ENCODE results near the gene EHHADH. TPM values are rescaled to one million over a fixed set of nuclear protein-coding genes. Genes with fewer than 3 reads are reported as not detected.

Gene EHHADH
- total and polyA plus RNA-seq, 9 of the 15 experiments (the other 6 are each of a cell fraction or from before 2014, with no cell fraction given): 3.6 to 6.4 (median 5.4) TPM

- TF ChIP-seq, protein P1, sequence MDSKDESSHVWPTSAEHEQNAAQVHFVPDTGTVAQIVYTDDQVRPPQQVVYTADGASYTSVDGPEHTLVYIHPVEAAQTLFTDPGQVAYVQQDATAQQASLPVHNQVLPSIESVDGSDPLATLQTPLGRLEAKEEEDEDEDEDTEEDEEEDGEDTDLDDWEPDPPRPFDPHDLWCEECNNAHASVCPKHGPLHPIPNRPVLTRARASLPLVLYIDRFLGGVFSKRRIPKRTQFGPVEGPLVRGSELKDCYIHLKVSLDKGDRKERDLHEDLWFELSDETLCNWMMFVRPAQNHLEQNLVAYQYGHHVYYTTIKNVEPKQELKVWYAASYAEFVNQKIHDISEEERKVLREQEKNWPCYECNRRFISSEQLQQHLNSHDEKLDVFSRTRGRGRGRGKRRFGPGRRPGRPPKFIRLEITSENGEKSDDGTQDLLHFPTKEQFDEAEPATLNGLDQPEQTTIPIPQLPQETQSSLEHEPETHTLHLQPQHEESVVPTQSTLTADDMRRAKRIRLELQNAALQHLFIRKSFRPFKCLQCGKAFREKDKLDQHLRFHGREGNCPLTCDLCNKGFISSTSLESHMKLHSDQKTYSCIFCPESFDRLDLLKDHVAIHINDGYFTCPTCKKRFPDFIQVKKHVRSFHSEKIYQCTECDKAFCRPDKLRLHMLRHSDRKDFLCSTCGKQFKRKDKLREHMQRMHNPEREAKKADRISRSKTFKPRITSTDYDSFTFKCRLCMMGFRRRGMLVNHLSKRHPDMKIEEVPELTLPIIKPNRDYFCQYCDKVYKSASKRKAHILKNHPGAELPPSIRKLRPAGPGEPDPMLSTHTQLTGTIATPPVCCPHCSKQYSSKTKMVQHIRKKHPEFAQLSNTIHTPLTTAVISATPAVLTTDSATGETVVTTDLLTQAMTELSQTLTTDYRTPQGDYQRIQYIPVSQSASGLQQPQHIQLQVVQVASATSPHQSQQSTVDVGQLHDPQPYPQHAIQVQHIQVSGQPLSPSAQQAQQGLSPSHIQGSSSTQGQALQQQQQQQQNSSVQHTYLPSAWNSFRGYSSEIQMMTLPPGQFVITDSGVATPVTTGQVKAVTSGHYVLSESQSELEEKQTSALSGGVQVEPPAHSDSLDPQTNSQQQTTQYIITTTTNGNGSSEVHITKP (IDR thresholded peaks at IDR 0.05; ENCODE audit: partially characterized antibody): no peak
- TF ChIP-seq ZNF785 (CRISPR knock-in tag; IDR thresholded peaks at IDR 0.05) (no peak), MYBL2 (IDR thresholded peaks at IDR 0.05; ENCODE audit: low read depth) (no peak), MYBL2 (CRISPR knock-in tag; IDR thresholded peaks at IDR 0.05; ENCODE audit: borderline replicate concordance) (no peak), TRIM28 (IDR thresholded peaks at IDR 0.05) (no peak)
- TF ChIP-seq, protein P2, sequence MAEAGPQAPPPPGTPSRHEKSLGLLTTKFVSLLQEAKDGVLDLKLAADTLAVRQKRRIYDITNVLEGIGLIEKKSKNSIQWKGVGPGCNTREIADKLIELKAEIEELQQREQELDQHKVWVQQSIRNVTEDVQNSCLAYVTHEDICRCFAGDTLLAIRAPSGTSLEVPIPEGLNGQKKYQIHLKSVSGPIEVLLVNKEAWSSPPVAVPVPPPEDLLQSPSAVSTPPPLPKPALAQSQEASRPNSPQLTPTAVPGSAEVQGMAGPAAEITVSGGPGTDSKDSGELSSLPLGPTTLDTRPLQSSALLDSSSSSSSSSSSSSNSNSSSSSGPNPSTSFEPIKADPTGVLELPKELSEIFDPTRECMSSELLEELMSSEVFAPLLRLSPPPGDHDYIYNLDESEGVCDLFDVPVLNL (CRISPR knock-in tag; IDR thresholded peaks at IDR 0.05; ENCODE audit: low read depth): no peak
Measured at GRCh38 chr3:185149591-185149990, 104.3 kb downstream of the EHHADH start (continued).

- POLR2A ChIA-PET: interaction anchor here (0.6 kb wide), 2 partner anchors 14 to 23 kb away, joined by 3 read pairs; no protein-coding TSS in a partner anchor
- no peak overlapping the region for H3K4me2 ChIP-seq (ENCODE audit: insufficient read depth, low read length)
- no peak overlapping the region for H2AFZ ChIP-seq (ENCODE audit: low read depth, low read length)
- 28% methylated on average over 6 of the region's 6 CpGs for WGBS (ENCODE audit: insufficient coverage, low coverage, missing lambda C conversion rate)
- no peaks in the 10 kb centered on the region for H3K9me3 ChIP-seq (replicated peaks; ENCODE audit: control insufficient read depth, insufficient read depth, low read depth, low read length)
- H3K9ac ChIP-seq (ENCODE audit: insufficient read depth in 1 of 2, low read depth in 2 of 2, low read length in 2 of 2): no peak overlapping the region
- no peaks in the 10 kb centered on the region for H3K36me3 ChIP-seq (ENCODE audit: control insufficient read depth, insufficient read depth, low read length)
- in situ Hi-C loops (cut with MboI) (no loop called here), intact Hi-C loops (cut with micrococcal nuclease) (no loop called here)
- H4K20me1 ChIP-seq (replicated peaks; ENCODE audit: control insufficient read depth, insufficient read depth, low read length): no peaks in the 10 kb centered on the region
- no peak overlapping the region for H3K4me3 ChIP-seq
- no peaks in the 10 kb centered on the region for H3K79me2 ChIP-seq (ENCODE audit: control insufficient read depth, insufficient read depth, low read length)
- CTCF ChIA-PET (ENCODE audit: low intra/inter-chr PET ratio): no interaction called here
- no peaks in the 10 kb centered on the region for H3K4me1 ChIP-seq (replicated peaks in 1 of 2; ENCODE audit: control insufficient read depth in 2 of 2, insufficient read depth in 2 of 2, low read length in 2 of 2)
- peaks cover 0 to 10% of the 10 kb centered on the region in 2 experiments; a peak in 3 of 5 replicates for H3K27me3 ChIP-seq (ENCODE audit: control insufficient read depth in 2 of 2, insufficient read depth in 2 of 2, low read length in 2 of 2)
- no peaks in the 10 kb centered on the region for H3K9me1 ChIP-seq (ENCODE audit: control insufficient read depth, insufficient read depth, low read length)
- H3K27ac ChIP-seq (ENCODE audit: extremely low read depth, low read depth, low read length): no peak overlapping the region
- BruUV-seq (replicated peaks): no TSS peak
- DNase-seq (ENCODE audit: extremely low read depth in 1 of 4, low spot score in 3 of 4) (no peak), ATAC-seq (no peak), FAIRE-seq (no peak)
- TF ChIP-seq ZNF707 (CRISPR knock-in tag; conservative IDR thresholded peaks at IDR 0.05): no peak
- no peak for TF ChIP-seq JUN (IDR thresholded peaks at IDR 0.05; ENCODE audit: borderline replicate concordance, low read depth, low read length)
- TF ChIP-seq JUN (CRISPR knock-in tag; IDR thresholded peaks at IDR 0.05; ENCODE audit: borderline replicate concordance): no peak
- no peak for TF ChIP-seq ZBTB7A (IDR thresholded peaks at IDR 0.05; ENCODE audit: borderline replicate concordance, control insufficient read depth, low read depth, low read length)
- TF ChIP-seq KLF13 (tag; IDR thresholded peaks at IDR 0.05; ENCODE audit: borderline replicate concordance, low read depth): no peak
- no peak for TF ChIP-seq ZSCAN32 (CRISPR knock-in tag; IDR thresholded peaks at IDR 0.05)
- TF ChIP-seq SAFB (IDR thresholded peaks at IDR 0.05; ENCODE audit: borderline replicate concordance, low read depth, low read length): no peak
- no peak for TF ChIP-seq OTX1 (CRISPR knock-in tag; IDR thresholded peaks at IDR 0.05)
- no peak for TF ChIP-seq ETV6 (IDR thresholded peaks at IDR 0.05; ENCODE audit: borderline replicate concordance in 1 of 2, low read depth in 2 of 2, low read length in 1 of 2)
- TF ChIP-seq ETV6 (CRISPR knock-in tag; IDR thresholded peaks at IDR 0.05; ENCODE audit: borderline replicate concordance): no peak
- TF ChIP-seq MTA3 (IDR thresholded peaks at IDR 0.05; ENCODE audit: borderline replicate concordance): no peak
- no peak for TF ChIP-seq HNRNPUL1 (IDR thresholded peaks at IDR 0.05; ENCODE audit: low read length)
- no peak for TF ChIP-seq ZSCAN29 (IDR thresholded peaks at IDR 0.05)
Measured at GRCh38 chr3:185145511-185145910, 108.3 kb downstream of the EHHADH start.

Measured in K562 (cell line).